ENCODE results near the gene ALPK1.
A peak's percentile ranks its signal among the peaks of the same experiment; 100 is the strongest.

ALPK1 gene

GRCh38 chr4:112328734-112329130 lies 31.6 kb downstream of the ALPK1 start:
- DNase-seq (ENCODE audit: low spot score), result no peak

DNA sequence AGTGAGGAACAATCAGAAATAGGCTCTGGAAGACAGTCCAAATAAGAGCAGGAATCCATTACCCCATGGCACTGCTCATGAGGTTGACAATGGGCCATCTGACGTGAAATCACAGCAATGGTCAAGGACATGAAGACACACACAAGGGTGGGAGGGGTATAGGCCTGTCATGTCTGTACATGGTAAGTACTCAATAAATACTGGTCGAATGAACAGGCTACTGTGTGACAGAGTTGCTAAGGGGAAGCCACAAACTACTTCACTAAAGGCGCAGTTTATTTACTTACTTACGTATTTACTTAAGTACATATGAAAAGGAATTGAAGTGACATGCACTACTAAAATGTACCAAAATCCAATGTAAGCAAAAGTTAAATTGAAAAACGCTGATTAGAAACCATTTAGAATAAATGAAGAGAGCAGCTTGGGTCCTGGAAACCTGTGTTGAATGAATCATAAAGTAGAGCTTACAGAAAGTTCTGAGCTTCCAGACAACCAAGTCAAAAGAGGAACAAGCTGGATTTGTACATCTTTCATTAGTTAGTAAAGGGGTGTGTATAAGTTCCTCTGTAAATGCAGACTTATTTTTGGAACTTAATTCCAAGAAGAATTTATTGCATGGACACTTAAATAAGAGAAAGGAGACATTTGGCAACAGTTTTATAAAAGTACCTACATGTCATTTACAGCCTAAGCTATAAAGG lies 32.7 kb downstream of the ALPK1 start:
- no peak for DNase-seq (ENCODE audit: low spot score)

DNA sequence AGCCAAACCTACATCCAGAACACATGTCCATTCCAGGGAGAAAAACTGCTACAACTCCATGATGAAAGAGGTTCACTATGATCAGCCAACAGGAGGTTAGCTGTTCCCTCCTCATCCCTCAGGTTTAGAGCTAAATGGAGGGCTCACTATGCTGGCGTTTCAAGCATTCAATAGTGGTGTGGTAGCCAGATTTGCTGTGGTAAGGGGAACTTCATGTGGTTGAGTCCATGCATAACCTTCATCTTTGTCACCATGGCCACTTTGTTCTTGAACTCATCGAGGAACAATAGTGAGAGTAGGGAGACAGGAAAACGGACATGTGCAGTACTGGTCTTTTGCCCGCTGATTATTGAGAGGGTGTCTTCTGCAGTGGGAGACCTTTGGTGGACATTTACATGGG lies 33.8 kb downstream of the ALPK1 start:
- no peak for DNase-seq (ENCODE audit: low spot score)

- DNase-seq (ENCODE audit: low spot score), result no peak
Measured at GRCh38 chr4:112332398-112332797, 35.2 kb downstream of the ALPK1 start.

- no peak for DNase-seq (ENCODE audit: low spot score)
Measured at GRCh38 chr4:112340023-112340422, 42.9 kb downstream of the ALPK1 start.

GRCh38 chr4:112341033-112341432 lies 43.9 kb downstream of the ALPK1 start:
- no peak for DNase-seq (ENCODE audit: low spot score)

DNA sequence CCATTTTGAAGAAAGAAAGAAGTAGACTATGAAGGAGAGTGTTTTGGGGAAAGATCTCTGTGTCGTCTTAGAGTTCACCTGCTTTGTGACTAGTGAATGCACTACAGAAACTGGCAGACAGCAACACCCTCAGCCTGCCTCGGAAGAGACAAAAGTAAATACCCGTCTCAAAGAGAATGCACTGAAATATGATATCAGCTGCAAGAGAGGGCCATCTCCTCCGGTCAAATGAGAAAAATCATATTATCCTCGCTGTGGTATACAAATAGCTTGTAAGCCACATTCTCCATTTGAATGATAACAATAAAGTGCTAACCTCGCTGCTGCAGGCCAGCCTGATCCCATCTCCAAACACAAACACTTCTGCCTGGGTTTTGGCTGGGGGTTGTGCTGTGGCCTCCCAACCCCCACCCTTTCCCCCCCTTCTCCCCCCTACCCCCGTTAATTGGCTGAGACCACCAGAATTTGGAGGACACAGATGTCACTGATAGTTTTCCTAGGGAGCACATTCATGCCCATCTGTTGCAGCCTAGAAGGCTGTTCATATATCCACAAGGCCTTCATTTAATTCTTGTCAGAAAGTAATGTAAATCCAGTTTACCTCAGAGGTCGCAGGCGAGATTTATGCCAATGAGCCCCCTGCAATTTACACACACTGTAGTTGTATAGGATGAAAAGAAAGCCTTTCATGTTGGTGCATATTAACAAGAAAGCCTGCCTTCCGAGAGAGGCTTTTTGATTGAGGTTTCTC lies 46.3 kb downstream of the ALPK1 start:
- no peak for DNase-seq (ENCODE audit: low spot score)

GRCh38 chr4:112348488-112349158 lies 51.5 kb downstream of the ALPK1 start:
- DNase-seq (ENCODE audit: low spot score), result no peak

DNA sequence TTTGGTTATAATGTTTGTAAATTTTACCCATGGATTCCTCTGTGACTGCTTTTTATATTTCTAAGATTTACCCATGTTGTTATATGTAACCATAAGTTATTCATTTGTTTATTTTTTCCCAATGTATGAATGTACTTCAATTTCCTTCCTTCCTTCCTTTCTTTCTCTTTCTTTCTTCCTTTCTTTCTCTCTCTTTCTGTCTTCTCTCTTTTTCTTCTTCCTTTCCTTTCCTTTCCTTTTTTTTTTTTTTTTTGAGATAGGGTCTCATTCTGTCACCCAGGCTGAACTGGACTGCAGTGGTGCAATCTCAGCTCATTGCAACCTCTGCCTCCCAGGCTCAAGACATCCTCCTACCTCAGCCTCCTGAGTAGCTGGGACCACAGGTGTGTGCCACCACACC lies 55.6 kb downstream of the ALPK1 start:
- DNase-seq (ENCODE audit: low spot score), result no peak

- no peak for DNase-seq (ENCODE audit: low spot score)
Measured at GRCh38 chr4:112355662-112356061, 58.5 kb downstream of the ALPK1 start.

GRCh38 chr4:112357453-112357852 lies 60.3 kb downstream of the ALPK1 start:
- DNase-seq (ENCODE audit: low spot score), result no peak

DNA sequence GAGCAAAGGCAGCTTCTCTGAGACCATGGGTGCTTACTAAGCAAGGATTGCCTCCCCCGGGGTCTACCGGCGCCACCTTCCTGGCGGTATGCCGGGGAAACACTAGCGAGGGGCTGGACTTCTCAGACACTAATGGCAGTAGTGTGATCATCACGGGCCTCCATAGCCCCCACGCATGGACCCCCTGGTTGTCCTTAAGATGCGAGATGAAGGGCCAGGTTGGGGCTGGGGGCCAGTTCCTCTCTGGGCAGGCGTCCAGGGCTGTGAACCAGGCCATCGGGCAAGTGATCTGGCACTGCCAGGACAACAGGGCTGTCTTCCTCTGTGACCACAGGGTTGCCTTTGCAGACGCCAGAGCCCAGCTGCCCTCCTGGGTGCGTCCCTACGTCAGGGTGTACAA lies 60.7 kb downstream of the ALPK1 start:
- DNase-seq (ENCODE audit: low spot score), result no peak

DNA sequence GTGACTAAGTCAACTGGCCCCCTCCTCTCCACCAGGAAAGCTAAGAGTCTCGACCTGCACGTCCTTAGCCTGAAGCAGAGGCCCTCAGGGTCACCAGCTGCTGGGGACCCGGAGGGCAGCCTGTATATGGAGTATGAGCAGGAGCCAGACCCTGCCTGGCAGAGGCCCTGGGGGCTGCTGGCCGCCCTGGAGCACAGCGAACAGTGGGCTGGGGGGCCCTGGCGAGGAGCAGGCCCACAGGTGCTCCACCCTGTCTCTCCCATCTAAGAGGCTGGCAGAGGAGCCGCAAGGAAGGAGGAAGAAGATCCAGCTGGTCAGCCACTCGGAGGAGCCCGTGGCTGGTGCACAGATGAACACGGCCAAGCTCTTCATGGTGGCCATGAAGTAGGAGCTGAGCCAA lies 61.2 kb downstream of the ALPK1 start:
- no peak for DNase-seq (ENCODE audit: low spot score)

DNA sequence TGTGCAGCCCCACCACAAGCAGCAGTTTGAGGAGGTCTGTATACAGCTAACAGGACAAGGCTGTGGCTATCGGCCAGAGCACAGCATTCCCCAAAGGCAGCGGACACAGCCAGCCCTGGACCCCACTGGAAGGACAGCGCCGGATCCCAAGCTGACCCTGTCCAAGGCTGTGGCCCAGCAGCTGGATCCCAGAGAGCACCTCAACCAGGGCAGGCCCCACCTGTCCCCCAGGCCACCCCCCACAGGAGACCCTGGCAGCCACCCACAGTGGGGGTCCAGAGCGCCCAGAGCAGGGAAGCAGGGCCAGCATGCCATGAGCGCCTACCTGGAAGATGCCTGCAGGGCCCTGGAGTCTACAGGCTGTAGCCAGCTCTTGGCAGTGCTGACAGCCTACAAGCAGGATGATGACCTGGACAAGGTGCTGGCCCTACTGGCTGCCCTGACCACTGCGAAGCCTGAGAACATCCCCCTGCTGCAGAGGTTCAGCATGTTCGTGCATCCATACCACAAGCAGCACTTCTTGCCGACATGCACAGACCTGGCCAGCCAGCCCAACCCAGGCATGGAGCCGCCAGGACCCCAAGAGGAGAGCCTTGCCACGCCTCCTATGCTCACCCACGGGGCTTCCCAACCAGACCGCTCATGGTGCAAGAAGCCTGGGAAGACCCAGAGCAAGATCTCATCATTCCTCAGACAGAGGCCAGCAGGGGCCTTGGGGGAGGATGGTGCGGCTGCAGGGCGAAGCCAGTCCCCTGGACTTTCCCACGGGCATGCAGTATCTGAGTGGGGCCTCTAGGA lies 62.0 kb downstream of the ALPK1 start:
- DNase-seq (ENCODE audit: low spot score), result no peak

DNA sequence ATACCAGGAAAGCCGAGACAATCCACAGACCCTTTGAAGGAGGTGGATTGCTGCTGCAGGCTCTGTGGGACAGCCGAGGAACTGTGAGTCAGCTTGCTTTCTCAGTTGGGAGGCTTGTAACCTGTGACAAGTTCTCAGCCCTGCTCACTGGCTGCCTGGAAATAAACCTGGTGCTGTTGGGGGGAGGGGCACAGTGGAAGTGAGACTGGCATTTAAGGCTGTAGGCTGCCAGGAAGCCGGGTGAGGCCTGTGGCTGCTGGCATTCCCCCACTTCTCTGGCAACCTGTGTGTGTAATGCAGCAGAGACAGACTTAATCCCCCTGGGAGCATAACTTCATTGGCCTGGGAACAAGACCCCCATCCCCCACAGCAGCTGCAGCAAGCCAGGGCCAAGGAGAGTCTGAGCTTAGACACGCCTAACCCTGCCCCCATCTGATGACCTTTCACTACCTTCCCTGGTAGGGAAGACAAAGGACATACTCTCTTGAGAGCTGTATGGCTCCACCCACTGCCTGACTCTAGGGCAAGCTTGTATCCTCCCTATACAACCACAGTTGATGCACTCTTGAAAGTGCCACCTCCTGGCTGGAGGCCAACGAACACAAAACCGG lies 64.1 kb downstream of the ALPK1 start:
- no peak for DNase-seq (ENCODE audit: low spot score)

DNA sequence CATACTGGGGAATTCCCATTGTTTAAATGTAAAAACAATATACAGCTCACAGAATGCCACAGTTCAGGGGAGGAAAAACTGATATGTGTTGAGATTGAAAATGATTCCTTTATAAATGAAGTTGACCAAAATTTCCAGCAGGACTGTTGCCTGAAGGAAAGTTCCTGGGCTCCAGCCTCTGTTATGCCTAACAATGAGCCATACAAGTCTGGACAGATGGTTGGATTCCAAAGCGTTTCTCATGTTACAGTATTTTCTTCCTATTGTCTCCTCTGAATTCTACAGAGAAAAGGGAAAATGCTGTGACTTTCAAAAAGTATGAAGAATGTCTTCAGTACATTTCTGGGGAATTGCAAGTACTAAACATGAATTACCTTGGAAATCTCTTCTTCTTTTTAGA lies 73.3 kb downstream of the ALPK1 start:
- no peak for DNase-seq (ENCODE audit: low spot score)

DNA sequence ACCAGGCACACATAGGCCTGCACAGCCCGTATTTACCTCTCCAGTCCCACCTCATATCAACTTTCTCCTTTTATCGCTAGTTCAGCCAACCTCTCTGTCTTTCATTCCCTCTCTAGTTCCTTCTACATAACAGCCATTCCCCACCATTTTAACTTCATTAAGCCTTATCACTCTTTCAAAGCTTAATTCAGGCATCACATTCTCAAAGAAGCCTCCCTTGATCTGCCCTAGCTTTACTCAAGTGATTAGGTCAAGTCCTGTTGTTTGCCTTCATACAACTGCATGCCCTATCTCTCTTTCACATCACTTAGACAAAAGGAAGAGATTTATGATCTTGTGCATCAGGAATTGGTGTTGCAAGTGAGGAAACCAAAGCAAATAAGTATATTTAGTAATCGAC lies 74.2 kb downstream of the ALPK1 start:
- no peak for DNase-seq (ENCODE audit: low spot score)

GRCh38 chr4:112374850-112375249 lies 77.7 kb downstream of the ALPK1 start:
- DNase-seq (ENCODE audit: low spot score), result no peak

DNA sequence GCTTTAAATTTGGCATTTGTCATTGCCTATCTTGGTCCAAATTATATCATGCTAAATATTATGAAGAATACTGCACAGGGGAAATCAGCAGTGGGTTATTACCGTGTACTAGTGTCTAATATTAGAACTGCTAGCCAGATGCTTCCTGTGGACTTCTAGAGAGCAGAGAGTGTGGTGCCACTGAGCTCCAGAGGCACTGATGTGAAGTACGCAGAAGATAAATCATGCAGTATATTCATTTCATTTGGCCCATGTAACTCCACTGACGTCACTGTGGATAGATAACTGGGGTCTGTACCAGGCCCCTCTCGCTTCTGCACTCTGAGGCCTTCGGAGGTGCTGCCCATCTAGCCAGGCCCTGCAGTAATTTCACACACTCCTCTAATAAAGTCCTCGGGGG lies 80.0 kb downstream of the ALPK1 start:
- no peak for DNase-seq (ENCODE audit: low spot score)

GRCh38 chr4:112377594-112378242 lies 80.5 kb downstream of the ALPK1 start:
- DNase-seq (ENCODE audit: low spot score), result no peak

- no peak for DNase-seq (ENCODE audit: low spot score)
Measured at GRCh38 chr4:112378243-112378620, 81.1 kb downstream of the ALPK1 start.

- peak; percentile 3 for DNase-seq (ENCODE audit: low spot score)
Measured at GRCh38 chr4:112378858-112379257, 81.7 kb downstream of the ALPK1 start.

Data from activated CD4-positive, alpha-beta T cell treated with anti-CD3 and anti-CD28 coated beads, Interleukin-2, Interleukin-4, amounts not matched to agents 100 ng/mL and 50 ng/mL, durations not matched to agents 16 hours and 8 hours (primary cell).